ENCODE results near the gene UBA52. TPM values are rescaled to one million over a fixed set of nuclear protein-coding genes. Genes with fewer than 3 reads are reported as not detected.
A peak's percentile ranks its signal among the peaks of the same experiment; 100 is the strongest.

UBA52 gene
- total and polyA plus RNA-seq, 12 donors = 634 to 1,276 (median 727) TPM

GRCh38 chr19:18613589-18614234 lies 42.1 kb downstream of the UBA52 start:
- DNase-seq = no peak
- no peak for TF ChIP-seq CTCF (IDR thresholded peaks at IDR 0.05)
- ATAC-seq = peak in 1 of 8 donors; percentile 10
- peaks cover 26 to 95% (median 86%) of the 10 kb centered on the region in 7 donors for H3K27me3 ChIP-seq
- H3K9me3 ChIP-seq = no peaks in the 10 kb centered on the region
- H3K4me1 ChIP-seq = peaks cover 16 to 35% (median 25%) of the 10 kb centered on the region in 9 donors
- H3K4me3 ChIP-seq = no peak overlapping the region
- no peak overlapping the region for H3K27ac ChIP-seq
- intact Hi-C loops (cut with DNase I) = no loop called here
- no peaks in the 10 kb centered on the region for H3K36me3 ChIP-seq
- 27 to 36% methylated on average over 21 to 23 of the region's 23 CpGs for WGBS, 2 donors

- Histone ChIP-seq H3K27me3 (peaks cover 20 to 73% (median 67%) of the 10 kb centered on the region in 7 donors), H3K36me3 (no peaks in the 10 kb centered on the region), H3K27ac (no peak overlapping the region), H3K4me3 (no peak overlapping the region), H3K9me3 (no peaks in the 10 kb centered on the region), H3K4me1 (peaks cover 13 to 28% (median 18%) of the 10 kb centered on the region in 9 donors)
- TF ChIP-seq CTCF (IDR thresholded peaks at IDR 0.05) = no peak
- 91 to 95% methylated on average over 3 of the region's 3 CpGs for WGBS, 2 donors
- intact Hi-C loops (cut with DNase I) = no loop called here
- ATAC-seq = no peak
- no peak for DNase-seq
These were observed 44.4 kb downstream of the UBA52 start for GRCh38 chr19:18616023-18616422.

GRCh38 chr19:18617562-18617961 lies 45.9 kb downstream of the UBA52 start:
- intact Hi-C loops (cut with DNase I) = no loop called here
- no peaks in the 10 kb centered on the region for H3K9me3 ChIP-seq
- no peak for DNase-seq
- peaks cover 0 to 12% (median 3%) of the 10 kb centered on the region in 9 donors for H3K4me1 ChIP-seq
- H3K36me3 ChIP-seq = no peaks in the 10 kb centered on the region
- H3K27me3 ChIP-seq = peaks cover 9 to 58% (median 52%) of the 10 kb centered on the region in 7 donors
- no peak for ATAC-seq
- no peak for TF ChIP-seq CTCF (IDR thresholded peaks at IDR 0.05)
- no peak overlapping the region for H3K4me3 ChIP-seq
- H3K27ac ChIP-seq = no peak overlapping the region

GRCh38 chr19:18618236-18618635 lies 46.6 kb downstream of the UBA52 start:
- Histone ChIP-seq H3K36me3 (no peaks in the 10 kb centered on the region), H3K9me3 (no peaks in the 10 kb centered on the region), H3K27me3 (peaks cover 4 to 51% (median 45%) of the 10 kb centered on the region in 7 donors), H3K4me3 (no peak overlapping the region), H3K27ac (no peak overlapping the region), H3K4me1 (peaks cover 0 to 7% (median 0%) of the 10 kb centered on the region in 9 donors)
- DNase-seq = no peak
- intact Hi-C loops (cut with DNase I) = no loop called here
- ATAC-seq = no peak
- no peak for TF ChIP-seq CTCF (IDR thresholded peaks at IDR 0.05)
- WGBS, 2 donors = 90 to 94% methylated on average over 13 of the region's 13 CpGs

All from heart right ventricle (tissue), 16 donors.